Hematopoietic multipotent progenitor cell treated with erythropoietin and hydrocortisone succinate and interleukin-3 and kit ligand, for 8 days (in vitro differentiated cells): Measurements from ENCODE around the gene FBLN1.

Experiments used
- DNase-seq: peaks from one replicate; pipeline ENCODE4 v3.0.0-alpha.2; 2015

FBLN1 gene

GRCh38 chr22:45644714-45645113, 142.0 kb downstream of the FBLN1 start:
- no peak for DNase-seq

GRCh38 chr22:45645150-45645525, 142.5 kb downstream of the FBLN1 start:
- no peak for DNase-seq

GRCh38 chr22:45645526-45646414, 143.1 kb downstream of the FBLN1 start:
- DNase-seq = peak; percentile 45

DNA sequence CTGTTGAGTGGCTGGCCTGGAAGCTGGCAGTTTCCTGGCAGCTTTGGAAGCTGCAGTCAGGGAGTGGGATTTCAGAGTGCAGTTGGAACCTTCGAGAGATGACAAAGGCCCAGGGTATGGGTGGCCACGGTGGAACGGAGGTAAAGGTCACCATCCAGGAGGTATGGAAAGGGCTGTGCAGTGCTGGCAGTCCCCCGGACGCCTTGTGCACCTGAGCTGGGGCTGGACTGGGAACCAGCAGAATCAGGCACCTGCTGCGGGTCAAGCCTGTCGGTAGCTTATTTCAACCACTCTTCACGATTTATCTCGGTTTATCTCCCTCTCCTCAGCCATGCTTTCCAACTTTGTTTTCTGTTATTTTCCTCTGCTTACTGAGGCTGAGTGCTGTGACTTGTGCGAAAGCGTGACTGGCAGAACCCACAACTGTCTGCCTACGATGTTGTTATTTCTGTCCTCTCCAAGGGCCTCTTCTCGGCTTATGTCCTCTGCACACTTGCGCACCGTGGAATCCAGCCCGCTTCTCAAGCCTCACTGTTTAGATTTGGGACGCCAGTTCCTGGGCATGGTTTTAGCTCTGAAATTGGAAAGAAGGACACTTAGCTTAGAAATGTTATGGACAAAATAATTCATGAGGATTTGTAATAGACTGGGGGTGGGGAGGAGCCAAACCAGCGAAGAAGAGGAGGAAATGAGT, 145.0 kb downstream of the FBLN1 start:
- no peak for DNase-seq

DNA sequence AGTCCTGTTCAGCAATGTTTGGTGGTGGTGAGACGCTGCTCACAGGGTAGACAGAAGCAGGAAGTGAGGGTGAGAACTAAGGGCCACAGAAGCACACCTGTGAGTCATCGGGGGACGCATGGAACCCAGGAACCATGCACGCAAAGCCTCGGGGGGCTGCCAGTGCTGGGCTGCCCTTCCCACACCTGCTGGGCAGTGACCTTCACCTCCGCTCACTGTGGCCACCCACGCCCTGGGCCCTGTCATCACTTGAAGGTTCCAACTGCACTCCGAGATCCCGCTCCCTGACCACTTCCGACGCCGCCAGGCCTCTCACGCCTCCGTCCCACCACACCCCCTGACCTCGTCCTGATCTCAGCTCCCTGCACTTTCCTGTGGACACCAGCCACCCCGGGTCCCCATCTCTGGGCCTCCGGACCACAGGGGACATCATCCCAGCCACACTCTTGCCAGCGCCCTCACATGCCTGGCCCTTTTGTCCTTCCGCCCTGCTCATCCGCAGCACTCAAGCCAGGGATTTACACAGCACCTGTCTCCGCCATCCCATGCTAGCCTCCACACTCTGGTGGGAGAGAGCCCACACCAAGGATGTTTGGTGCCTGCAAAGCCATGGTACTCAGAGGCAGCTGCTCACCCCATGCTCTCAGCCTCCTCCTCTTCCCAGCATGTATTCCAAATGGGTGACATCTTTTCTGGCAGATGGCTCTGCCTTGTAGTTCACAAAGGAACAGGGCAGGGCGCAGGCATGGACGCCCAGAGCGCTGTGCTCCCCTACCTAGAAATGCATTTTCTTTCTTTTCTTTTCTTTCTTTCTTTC, 145.8 kb downstream of the FBLN1 start:
- no peak for DNase-seq

- no peak for DNase-seq
Measured at GRCh38 chr22:45649809-45650208, 147.1 kb downstream of the FBLN1 start.

DNA sequence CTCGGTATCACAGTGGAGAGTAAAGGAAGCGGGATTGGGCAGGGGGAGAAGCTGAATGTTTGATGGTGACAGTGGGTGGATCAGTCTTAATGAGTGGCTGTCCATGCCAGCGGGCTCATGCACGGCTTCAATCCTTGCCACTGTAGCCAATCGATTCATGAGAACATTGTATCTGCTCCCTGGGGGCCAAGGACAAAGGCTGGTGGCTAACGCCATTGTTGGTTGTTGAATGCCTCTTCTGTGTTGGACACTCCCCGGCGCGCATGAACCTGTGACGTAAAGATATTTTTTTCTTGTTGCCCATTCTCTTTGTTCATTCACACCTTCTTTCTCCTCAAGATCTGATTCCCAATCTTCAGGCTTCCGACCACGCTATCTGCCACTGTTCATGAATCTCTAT, 148.0 kb downstream of the FBLN1 start:
- no peak for DNase-seq
